HL-60 (cell line): ENCODE results near the gene MACC1.

Experiments used
- CTCF ChIP-seq: IDR thresholded peaks from one replicate; pipeline ENCODE4 v1.5.1; 2011; ENCODE audit warnings: low read length, control low read depth, inconsistent platforms; ENCODE audit not compliant: insufficient read depth
- GABPA ChIP-seq: IDR thresholded peaks from 2 replicates; pipeline ENCODE4 v1.6.1; 2012; ENCODE audit warnings: low read depth
- POLR2AphosphoS5 ChIP-seq: IDR thresholded peaks from 2 replicates; pipeline ENCODE4 v1.6.1; 2012; ENCODE audit warnings: low read depth
- TF ChIP-seq, protein P1 (sequence below): IDR thresholded peaks from 2 replicates; pipeline ENCODE4 v1.6.1; 2012; ENCODE audit warnings: low read depth; ENCODE audit not compliant: insufficient replicate concordance

DNA sequence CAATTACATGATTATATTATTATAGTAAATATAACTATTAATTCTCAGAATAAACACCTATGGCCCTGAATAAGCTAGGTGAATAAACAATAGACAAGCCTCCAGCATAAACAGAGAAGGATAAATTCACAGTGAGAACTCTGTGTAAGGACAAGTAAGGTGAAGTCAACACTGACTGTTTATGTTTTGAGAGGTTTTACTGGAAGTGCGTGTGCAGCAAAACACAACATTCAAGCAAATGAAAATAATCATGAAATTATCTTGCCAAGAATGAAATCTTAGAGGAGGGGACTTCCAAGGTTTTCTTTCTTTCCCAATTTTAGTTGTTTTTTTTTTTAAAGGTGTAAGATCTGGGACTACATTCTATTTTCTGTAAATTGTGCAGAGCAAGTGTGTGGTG is 112.5 kb downstream of the MACC1 start:
- TF ChIP-seq, protein P1, sequence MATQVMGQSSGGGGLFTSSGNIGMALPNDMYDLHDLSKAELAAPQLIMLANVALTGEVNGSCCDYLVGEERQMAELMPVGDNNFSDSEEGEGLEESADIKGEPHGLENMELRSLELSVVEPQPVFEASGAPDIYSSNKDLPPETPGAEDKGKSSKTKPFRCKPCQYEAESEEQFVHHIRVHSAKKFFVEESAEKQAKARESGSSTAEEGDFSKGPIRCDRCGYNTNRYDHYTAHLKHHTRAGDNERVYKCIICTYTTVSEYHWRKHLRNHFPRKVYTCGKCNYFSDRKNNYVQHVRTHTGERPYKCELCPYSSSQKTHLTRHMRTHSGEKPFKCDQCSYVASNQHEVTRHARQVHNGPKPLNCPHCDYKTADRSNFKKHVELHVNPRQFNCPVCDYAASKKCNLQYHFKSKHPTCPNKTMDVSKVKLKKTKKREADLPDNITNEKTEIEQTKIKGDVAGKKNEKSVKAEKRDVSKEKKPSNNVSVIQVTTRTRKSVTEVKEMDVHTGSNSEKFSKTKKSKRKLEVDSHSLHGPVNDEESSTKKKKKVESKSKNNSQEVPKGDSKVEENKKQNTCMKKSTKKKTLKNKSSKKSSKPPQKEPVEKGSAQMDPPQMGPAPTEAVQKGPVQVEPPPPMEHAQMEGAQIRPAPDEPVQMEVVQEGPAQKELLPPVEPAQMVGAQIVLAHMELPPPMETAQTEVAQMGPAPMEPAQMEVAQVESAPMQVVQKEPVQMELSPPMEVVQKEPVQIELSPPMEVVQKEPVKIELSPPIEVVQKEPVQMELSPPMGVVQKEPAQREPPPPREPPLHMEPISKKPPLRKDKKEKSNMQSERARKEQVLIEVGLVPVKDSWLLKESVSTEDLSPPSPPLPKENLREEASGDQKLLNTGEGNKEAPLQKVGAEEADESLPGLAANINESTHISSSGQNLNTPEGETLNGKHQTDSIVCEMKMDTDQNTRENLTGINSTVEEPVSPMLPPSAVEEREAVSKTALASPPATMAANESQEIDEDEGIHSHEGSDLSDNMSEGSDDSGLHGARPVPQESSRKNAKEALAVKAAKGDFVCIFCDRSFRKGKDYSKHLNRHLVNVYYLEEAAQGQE, result no peak
- TF ChIP-seq CTCF (no peak), GABPA (no peak), POLR2AphosphoS5 (no peak)
